ENCODE results near the gene MSN. TPM values are rescaled to one million over a fixed set of nuclear protein-coding genes. Genes with fewer than 3 reads are reported as not detected.
A peak's percentile ranks its signal among the peaks of the same experiment; 100 is the strongest.

MSN gene
- total and polyA plus RNA-seq, 10 of the 15 experiments (the other 5 are each of a cell fraction or from before 2014, with no cell fraction given), result 93.8 to 432 (median 270) TPM

DNA sequence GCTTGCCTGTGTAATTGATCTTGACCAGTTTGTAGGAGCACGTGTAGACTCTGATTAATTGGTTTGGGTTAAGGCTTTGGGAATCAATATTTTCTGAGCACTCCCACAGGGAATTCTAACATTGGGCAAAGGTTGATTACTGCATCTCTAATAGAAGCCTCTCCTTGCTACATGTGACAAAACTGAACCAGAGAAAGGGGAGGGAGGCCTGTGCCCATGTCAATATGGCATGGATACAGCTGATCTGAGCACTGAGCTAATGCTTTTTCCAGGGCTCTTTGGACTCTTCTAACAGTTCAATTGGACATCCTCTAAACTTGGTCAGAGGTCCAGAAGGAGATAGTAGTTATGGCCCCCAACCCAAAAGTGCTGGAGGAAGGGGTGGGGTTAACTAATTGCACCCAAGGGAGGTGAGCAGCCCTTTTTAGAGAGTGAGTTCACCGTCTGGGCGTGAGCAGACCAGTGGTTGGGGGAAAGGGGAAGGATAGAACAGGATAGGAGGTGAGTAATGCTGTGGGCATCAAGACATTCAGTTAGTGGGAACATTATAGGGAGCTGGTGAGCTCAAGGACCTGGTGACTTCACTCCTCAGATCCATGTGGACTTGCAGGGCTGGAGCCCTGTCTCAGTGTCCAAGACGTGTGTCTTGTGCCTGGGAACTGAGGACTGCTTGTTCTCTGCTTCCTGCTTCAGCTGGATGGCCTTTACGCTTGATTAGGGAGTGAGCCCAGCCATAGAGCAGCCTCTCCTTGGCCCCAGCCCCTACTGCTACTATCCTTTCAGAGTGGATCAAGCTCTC, 22.8 kb downstream of the MSN start:
- BruUV-seq (replicated peaks), result no TSS peak
- DNase-seq (ENCODE audit: low read depth, low spot score) (no peak), FAIRE-seq (no peak), ATAC-seq (no peak)
- Histone ChIP-seq H3K36me3 (ENCODE audit: control insufficient read depth in 2 of 2, insufficient read depth in 2 of 2, low read length in 1 of 2) (peaks cover 0 to 1% of the 10 kb centered on the region in 2 experiments; a peak in 3 of 4 replicates), H3K4me2 (ENCODE audit: control insufficient read depth, insufficient read depth) (peak overlapping the region; percentile 30; the same call in 1 of the 2 replicates), H3K4me1 (ENCODE audit: control insufficient read depth, insufficient read depth, low read length) (peaks cover 53% of the 10 kb centered on the region), H3K27me3 (replicated peaks in 1 of 2; ENCODE audit: control insufficient read depth in 2 of 2, insufficient read depth in 2 of 2, low read length in 1 of 2) (no peaks in the 10 kb centered on the region), H3K9me3 (replicated peaks; ENCODE audit: control insufficient read depth, insufficient read depth, low read length) (no peaks in the 10 kb centered on the region), H4K20me1 (ENCODE audit: control insufficient read depth, insufficient read depth) (no peaks in the 10 kb centered on the region; the same call in none of the 2 replicates), H3K27ac (ENCODE audit: control insufficient read depth, insufficient read depth) (peak overlapping the region; percentile 50), H3K79me2 (ENCODE audit: control insufficient read depth, insufficient read depth, low read length) (peaks cover 80% of the 10 kb centered on the region), H3K4me3 (no peak overlapping the region), H2AFZ (ENCODE audit: control insufficient read depth, low read depth, low read length) (no peak overlapping the region), H3K9ac (ENCODE audit: control insufficient read depth, insufficient read depth, low read length) (no peak overlapping the region; the same call in 1 of the 2 replicates)
- ChIA-PET CTCF (interaction anchor here (0.8 to 4.4 kb wide), 5 partner anchors 10 to 26 kb away, joined by 3 to 23 read pairs (median 5); no protein-coding TSS in a partner anchor), POLR2A (interaction anchor here (0.8 to 5.1 kb wide), 5 partner anchors 8 to 32 kb away, joined by 3 to 26 read pairs (median 4); no protein-coding TSS in a partner anchor), SMC1A (ENCODE audit: uncharacterized antibody, unreplicated experiment) (interaction anchor here (0.9 to 9.0 kb wide), 7 partner anchors 8 to 88 kb away, joined by 3 to 112 read pairs (median 26); partner anchors contain the start of gene MSN), RAD21 (ENCODE audit: unreplicated experiment) (interaction anchor here (0.9 to 9.6 kb wide), 8 partner anchors 8 to 94 kb away, joined by 3 to 109 read pairs (median 4); partner anchors contain the start of gene MSN)
- WGBS (ENCODE audit: insufficient coverage, insufficient replicate concordance, low lambda C conversion rate, missing lambda C conversion rate), result 26% methylated on average over 5 of the region's 5 CpGs
- in situ Hi-C loops (cut with MboI) (no loop called here), intact Hi-C loops (cut with micrococcal nuclease; ENCODE audit: unreplicated experiment) (no loop called here)
- no peak for TF ChIP-seq NRF1 (conservative IDR thresholded peaks at IDR 0.05; ENCODE audit: low read depth, low read length)
- TF ChIP-seq JUND (IDR thresholded peaks at IDR 0.05; ENCODE audit: low read depth, low read length), result no peak
- no peak for TF ChIP-seq STAT3 (IDR thresholded peaks at IDR 0.05; ENCODE audit: low read depth, low read length)
- no peak for TF ChIP-seq CBX5 (IDR thresholded peaks at IDR 0.05; ENCODE audit: low read depth)
- TF ChIP-seq SREBF1 (IDR thresholded peaks at IDR 0.05; ENCODE audit: low read length), result no peak
- no peak for TF ChIP-seq NR2F1 (conservative IDR thresholded peaks at IDR 0.05)
- TF ChIP-seq BHLHE40 (IDR thresholded peaks at IDR 0.05; ENCODE audit: borderline replicate concordance in 1 of 2, low read depth in 2 of 2, low read length in 1 of 2), result no peak
- TF ChIP-seq NFIC (IDR thresholded peaks at IDR 0.05; ENCODE audit: low read depth, low read length), result no peak
- TF ChIP-seq HDGF (IDR thresholded peaks at IDR 0.05), result no peak
- no peak for TF ChIP-seq ZBED1 (IDR thresholded peaks at IDR 0.05; ENCODE audit: borderline replicate concordance)

All from GM12878 (cell line).